Prostate gland (tissue), 2 donors: ENCODE results near the gene OR6T1.

Source experiments
- CTCF ChIP-seq, 4 experiments: fragments of 200-600 bp in 2 of 4; fragments of 450-650 bp in 2 of 4; sonication (generic) in 2 of 4; IDR thresholded peaks; 1 replicate in 3 of 4; 2 replicates in 1 of 4; pipeline ENCODE4 v1.5.1; 2016 to 2019; ENCODE audit warnings: antibody characterized with exemption in 4 of 4, mild to moderate bottlenecking in 2 of 4, moderate library complexity in 2 of 4
- POLR2A ChIP-seq: fragments of 450-650 bp; IDR thresholded peaks from one replicate; pipeline ENCODE4 v1.6.1; 2016; ENCODE audit warnings: antibody characterized with exemption, mild to moderate bottlenecking

- TF ChIP-seq CTCF (IDR thresholded peaks at IDR 0.05) (no peak), POLR2A (no peak)
Observed at GRCh38 chr11:123945132-123945531, 1.5 kb upstream of the OR6T1 start.
